ENCODE data around the gene POMP.

Gene POMP

GRCh38 chr13:28697441-28697840 lies 38.5 kb downstream of the POMP start:
- no peak for DNase-seq

DNA sequence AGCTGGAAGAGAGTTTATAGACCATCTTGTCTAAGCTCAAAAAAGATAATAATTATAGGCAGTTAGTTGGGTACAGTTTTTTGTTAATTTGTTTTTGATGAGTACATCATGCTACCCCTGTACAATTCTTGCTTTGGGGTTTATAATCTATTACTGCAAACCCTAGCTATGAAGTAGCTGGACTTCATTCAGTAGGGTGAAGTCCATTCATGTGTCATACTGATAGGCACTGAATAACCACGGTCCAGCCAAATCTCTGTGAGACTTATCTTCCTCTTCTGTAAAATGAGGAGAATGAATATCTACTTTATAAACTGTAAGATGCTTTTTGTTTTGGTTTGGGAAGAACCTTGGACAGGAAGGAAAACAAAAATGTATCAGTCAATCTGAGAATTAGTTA lies 40.3 kb downstream of the POMP start:
- no peak for DNase-seq

- DNase-seq = no peak
These were observed 45.4 kb downstream of the POMP start for GRCh38 chr13:28704282-28704681.

GRCh38 chr13:28704919-28705318 lies 46.0 kb downstream of the POMP start:
- DNase-seq = peak in 1 of 14 donors; percentile 30

DNA sequence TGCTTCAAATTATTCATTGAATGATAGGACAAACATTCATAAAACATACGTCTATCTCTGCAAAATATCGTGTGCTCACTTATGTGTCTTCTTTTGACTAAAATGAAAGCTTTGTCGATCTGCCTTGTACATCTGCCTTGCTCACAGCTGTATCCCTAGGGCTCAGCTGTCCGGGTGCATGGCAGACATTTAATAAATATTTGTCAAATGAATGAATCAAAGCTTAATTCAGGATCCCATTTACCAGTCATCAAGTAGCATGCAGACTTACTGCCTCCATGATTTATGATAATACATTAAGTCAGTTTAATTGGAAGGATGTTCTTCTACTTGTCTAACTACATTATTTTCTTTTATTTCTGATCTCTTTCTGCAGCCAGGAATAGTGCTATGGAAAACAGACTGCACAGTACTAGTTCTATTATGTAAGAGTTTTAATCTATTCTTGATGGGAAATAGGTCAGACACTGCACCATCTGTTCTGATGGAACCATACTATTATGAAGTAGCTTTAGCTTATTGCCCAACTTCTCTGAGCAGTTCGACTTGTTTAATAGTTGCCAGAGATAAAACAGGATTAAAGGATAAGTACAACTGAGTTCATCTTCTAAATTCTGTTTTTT lies 46.6 kb downstream of the POMP start:
- peak in 1 of 14 donors; percentile 90 for DNase-seq

DNA sequence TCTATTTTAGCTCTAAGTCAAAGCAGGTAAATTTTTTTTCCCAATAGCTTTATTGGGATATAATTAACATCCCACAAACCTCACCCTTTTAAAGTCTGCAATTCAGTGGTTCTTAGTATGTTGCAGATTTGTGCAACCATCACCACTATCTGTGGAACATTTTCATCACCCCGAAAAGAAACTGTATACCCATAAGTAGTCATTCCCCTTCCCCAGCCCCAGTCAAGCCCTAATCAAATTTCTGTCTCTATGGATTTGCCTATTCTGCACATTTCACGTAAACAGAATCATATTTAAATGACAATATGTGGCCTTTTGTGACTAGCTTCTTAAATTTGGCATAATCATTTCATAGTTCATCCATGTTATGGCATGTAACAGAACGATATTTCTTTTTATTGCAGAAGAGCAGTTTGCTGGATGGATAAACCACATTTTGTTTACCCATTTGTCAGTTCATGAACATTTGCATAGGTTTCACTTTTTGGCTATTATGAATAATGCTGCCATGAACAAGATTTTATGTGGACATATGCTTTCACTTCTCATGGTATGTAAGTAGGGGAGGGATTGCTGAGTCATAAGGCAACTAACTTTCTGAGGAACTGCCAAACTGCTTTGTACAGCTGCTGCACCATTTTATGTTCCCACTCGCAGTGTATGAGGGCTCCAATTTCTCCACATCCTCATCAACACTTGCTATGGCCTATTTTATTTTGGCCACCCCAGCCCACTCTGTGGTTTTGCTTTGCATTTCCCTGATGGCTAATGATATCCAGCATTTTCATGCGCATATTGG lies 48.9 kb downstream of the POMP start:
- DNase-seq = no peak

- no peak for DNase-seq
These were observed 51.2 kb downstream of the POMP start for GRCh38 chr13:28710161-28710560.

- no peak for DNase-seq
These were observed 55.7 kb downstream of the POMP start for GRCh38 chr13:28714651-28715050.

DNA sequence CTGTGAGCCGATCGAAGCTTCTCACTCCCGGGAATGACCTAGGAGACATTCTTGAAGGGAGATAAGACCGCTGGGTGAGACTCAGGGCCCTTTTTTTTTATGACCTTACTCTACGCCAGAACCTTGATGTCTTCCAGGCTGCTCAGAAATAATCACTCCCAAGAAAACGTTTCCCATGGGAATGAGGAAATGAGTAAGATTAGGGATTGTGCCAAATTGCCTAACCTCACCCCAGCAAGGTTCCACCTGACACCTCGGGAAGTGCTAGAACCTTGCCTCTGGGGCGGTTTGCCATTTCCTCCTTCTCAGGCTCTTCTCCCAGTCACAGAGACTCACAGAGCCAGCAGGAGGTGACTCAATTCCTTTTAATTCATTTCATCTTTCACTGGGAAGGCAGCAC lies 57.6 kb downstream of the POMP start:
- DNase-seq = peak in 1 of 14 donors; percentile 23

GRCh38 chr13:28717170-28717569 lies 58.2 kb downstream of the POMP start:
- DNase-seq = peak in 1 of 14 donors; percentile 17

DNA sequence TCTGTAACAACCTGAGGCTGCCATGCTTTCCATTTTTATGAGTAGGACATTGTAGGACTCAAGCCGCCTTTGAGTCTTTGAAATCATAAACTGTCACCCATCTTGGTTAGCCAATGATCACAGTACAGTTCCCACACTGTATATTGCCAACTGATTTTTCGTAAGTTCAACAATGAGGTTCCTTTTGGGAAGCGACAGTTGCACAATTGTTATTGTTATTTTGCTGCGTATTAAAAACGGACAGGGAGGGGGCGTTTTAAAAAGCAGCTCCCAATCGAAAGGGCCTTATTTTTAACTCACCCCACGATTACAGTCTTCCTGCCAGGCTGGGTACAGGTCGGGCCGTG lies 59.2 kb downstream of the POMP start:
- peak in 1 of 14 donors; percentile 77 for DNase-seq

- DNase-seq = peak; percentile 77 to 98 (median 96)
These were observed 59.8 kb downstream of the POMP start, which contains the start of gene SLC46A3 for GRCh38 chr13:28718543-28719226. SLC46A3 (minus strand) TSS chr13:28718970; CDS start chr13:28717998, 972 bp downstream.

- peak in 1 of 14 donors; percentile 22 for DNase-seq
These were observed 60.5 kb downstream of the POMP start for GRCh38 chr13:28719227-28720055.

DNA sequence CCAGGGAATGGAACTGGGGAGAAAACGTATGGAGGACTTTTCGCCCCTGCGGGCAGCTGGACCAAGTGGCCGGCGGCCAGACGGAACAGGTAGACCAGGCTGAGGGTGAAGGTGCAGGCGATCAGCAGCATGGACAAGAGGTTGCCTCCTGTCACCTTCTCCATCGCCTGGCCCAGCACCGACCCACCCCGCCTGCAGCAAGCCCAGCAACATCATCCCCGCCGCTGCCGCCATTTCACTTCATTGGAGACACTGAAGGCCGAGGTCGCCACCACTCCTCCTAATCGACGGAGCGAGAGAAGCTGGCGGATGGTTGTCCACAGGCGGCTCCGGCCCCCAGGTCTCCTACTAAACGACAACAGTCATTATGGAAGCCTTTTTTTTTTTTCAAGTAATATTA lies 64.9 kb downstream of the POMP start:
- DNase-seq = no peak

DNA sequence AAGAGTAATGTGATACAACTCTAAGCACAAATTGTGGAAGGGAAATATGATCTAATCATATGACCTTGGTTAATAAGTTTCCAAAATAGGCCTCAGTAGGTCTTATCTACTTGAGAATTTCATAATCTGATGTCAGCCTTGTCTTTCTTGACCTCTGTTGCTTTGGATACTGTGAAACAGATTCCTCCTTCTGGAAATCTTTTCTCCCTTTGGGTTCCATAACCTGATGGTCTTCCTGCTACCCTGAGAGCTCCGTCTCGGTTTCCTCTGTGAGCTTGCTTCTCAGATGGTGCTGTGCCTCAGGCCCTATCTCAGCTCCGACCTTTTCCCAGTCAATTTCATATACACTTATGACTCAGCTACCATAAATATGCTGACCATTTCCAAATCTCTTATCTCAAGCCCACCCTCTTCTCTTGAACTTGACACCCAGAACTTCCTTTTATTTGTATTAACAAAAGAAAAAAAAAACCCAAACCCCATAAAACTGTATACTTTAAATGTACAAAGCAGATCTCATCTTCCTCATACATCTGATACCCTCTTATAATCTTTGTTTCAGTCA lies 66.2 kb downstream of the POMP start:
- no peak for DNase-seq

Measured in C1 segment of cervical spinal cord (tissue), 14 donors.